T-helper 22 cell (primary cell): ENCODE data around the gene MMP2.

Source experiments
- DNase-seq: peaks from one replicate; pipeline ENCODE4 v3.0.0-alpha.2; 2020; ENCODE audit warnings: low read depth

The MMP2 gene

DNA sequence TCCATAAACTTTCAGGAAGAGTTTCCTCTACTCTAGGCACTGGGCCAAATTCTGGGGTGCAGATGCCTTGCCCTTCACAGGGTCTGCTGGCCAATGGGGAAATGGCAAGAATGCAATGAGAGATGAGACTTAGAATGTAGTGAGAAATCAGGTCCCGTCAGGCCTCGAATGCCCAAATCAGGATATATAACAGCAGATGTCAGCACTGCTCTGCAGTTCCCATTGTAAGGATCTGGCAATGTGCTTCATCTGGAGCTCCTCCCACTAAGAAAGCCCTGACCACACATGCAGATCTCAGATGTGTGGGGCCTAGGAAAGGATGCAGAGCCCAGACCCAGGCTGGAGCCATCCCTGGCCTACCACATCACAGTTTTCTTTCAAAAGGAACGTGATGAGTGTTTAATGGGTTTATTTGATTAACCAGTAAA is 16.0 kb downstream of the MMP2 start:
- DNase-seq: no peak

DNA sequence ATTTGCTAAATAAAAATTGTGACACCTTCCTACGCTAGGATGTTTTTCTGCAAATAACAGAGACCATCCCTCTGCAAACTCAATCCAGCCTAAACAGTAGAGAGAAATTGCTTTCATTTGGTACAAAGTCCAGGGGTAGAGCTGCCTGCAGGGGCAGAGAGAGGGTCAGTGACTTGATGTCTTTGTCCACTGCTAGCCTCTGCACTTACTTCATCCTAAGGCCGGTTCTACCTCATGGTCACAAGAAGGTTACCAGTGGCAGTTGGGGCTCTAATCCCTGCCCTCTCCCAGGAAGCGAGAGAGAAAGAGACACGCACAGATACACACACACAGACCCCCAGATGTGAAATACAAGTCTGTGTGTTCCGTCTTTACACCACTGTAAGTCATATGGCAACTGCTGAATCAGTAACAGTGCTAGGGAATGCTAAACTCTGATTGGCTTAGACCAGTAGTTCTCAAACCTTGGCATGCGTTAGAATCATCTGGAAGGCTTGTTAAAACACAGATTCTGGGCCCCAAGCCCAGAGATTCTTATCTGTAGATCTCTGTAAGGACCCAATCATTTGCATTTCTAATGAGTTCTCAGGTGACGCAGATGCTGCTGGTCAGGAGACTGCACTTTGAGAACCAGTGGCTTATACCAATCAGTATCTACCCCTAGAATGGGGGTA is 16.8 kb downstream of the MMP2 start:
- no peak for DNase-seq

DNA sequence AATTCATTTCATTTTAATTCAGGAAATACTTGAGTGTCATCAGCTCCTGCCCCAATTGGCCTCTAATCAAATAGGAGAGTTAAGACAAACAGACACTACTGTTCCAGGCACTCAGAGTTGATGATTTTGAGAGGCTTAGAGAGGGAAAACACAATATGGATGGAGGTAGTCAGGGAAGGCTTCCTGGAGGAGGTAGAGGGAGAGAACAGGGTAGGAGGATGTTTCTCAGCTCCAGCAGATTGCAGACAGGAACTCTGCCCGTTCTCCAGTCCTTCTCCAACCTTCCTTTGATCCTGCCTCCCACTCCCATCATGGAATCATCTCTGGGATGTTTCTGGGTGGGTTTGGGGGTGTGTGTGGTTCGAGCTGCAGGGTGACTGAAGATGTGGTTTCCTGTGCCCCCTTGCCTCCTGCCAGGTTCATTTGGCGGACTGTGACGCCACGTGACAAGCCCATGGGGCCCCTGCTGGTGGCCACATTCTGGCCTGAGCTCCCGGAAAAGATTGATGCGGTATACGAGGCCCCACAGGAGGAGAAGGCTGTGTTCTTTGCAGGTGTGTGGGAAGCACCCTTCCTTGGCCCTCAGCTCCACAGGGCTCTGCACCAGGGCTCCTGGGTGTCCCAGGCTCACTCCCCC is 17.6 kb downstream of the MMP2 start:
- DNase-seq: no peak

DNA sequence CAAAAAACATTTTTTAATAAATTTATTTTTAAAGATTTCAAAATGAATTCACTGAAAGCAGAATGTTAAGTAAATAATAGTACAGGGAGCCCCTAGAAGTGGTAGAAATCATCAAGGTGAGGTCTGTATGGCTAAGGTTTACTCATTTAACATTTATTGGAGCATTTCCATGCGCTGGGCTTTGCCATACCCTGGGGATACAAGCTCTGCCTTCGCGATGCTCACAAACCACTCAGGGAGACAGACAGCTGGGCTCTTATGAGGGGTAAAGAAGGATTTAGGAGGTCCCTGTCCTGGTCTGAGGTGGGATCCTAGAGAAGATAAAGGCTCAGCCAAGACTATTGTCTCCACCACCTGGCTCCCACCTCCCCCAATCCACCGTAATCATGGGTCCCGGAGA is 18.6 kb downstream of the MMP2 start:
- no peak for DNase-seq

DNA sequence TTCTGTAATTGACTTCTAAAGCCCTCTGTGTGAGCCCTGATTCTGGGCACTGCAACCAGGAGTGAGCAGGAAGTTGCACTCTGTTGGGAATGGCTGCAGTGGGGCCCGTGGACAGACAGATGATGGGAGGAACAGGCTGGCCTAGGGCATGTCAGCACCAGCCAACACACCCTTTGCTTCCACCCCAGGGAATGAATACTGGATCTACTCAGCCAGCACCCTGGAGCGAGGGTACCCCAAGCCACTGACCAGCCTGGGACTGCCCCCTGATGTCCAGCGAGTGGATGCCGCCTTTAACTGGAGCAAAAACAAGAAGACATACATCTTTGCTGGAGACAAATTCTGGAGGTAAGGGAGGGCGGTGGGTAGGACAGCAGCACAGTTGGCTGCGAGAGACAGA is 19.1 kb downstream of the MMP2 start:
- no peak for DNase-seq

DNA sequence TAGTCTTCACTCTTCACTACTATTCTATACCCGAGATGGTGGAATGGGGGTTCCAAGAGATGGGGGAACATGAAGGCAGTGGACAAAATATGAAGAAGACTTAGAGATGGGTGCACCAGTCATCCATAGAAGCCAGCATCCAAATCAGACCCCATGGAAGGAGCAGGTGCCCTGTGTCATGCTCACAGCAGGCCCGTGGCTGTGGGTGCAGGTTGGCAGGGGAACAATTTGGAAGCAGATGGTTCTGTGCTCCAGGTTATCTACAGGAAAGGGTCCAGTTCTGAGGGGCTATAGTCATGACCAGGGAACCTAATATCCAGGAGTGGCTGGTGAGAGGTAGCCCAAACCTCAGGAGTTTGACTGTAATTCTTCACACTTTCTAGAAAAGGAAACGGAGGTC is 20.3 kb downstream of the MMP2 start:
- DNase-seq: no peak

DNA sequence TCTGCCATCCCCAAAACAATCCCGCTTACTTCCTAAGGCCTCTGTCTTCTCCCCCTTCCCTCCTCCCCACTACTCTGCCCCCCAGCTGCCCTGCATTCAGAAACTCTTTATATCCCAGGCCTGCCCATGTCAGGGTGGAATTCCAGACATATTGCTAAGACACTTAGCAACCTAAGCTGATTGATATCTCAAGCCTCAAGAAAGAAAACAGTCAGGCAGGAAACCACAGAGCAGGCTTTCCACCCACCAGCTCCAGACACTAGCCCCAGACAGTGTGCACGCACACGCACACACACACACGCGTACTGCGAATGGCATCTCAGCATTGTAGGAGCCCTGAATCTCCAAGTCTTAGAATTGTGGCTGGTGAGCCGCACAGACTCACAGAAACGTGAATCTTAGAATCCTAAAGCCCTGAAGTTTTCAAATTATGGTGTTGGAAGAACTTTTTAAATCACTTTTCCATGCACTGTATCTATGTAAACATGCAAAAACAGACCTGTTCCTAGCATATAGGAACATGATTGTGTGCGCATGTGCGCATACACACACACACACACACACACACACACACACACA is 21.0 kb downstream of the MMP2 start:
- DNase-seq: no peak

DNA sequence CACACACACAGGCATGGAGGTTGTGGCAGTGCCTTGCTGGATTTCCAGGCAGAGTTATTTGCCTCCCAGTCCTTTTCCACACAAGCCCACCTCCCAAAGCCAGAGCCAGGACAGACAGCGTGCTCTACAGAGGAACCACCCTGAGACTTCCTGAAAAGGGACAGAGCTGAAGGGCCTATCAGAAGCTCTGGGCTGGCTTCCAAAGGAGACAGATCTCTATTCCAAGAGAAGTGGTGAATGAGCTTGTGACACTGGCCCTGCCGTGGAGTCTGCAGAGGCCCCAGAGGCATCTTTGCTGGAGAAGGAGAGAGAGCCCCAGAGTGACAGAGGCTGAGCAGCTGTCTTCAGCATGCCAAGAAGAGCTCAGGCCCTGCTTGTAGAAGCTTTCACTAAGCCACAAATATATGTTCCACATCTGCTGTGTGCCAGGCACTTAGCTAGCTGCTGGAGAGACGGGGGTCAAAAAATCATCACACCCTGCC is 21.6 kb downstream of the MMP2 start:
- DNase-seq: no peak

DNA sequence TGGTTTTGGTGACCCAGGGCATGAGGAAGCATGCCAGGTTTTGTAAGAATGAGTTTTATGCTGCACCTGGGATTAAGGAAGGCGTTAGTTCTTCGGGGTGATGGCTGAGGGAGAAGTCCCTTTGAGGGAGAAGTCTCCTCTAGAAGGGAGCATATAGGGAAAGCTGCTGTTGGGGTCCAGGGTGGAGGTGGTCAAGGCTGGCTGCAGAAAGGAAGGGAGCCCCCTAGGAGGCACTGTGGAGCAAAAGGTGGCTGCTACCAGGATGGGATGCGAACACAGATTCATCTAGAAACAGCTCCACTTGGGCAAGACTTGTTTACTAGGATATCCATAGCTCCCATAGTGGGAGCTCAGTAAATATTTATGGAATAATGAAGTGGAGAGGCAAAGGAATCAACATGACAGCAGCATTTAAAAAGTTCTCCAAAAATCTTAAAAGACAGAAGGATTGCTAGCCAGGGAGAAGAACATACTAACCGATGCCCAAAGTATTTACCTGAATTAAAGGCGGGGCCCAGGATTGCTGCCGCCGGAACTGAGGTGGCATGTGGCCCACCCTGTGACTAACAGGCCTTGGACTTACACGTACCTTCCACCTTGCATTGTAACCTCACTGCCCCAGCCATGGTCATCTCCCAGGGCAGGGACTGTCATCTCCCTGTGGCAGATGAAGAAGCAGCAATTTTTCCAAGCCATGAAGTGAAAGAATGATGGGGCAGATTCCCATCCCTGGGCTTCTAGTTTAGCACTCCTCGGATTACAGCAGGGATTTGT is 22.7 kb downstream of the MMP2 start:
- DNase-seq: no peak

DNA sequence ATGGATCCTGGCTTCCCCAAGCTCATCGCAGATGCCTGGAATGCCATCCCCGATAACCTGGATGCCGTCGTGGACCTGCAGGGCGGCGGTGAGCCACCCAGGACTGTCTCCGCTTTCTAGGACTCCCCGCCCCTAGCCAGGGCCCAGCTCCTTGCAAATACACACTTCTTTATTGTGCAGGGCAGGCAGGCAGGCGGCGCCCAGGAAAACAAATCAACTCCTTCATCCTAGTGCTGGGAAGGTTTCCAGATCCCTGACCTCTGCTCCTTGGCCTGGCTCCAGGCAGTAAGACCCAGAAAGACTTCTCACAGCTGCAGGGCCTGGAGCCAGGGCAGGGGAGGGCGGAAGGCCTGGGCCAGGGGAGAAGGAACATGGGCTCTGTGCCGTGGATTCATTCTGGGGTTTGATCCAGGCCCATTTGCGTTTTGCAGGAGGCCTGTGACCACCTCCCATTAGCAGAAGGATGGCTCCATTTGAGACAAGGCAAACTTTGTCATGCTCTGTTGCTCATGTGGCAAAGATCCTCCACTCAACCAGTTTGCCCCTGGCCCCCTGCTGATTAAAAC is 23.9 kb downstream of the MMP2 start:
- no peak for DNase-seq

DNA sequence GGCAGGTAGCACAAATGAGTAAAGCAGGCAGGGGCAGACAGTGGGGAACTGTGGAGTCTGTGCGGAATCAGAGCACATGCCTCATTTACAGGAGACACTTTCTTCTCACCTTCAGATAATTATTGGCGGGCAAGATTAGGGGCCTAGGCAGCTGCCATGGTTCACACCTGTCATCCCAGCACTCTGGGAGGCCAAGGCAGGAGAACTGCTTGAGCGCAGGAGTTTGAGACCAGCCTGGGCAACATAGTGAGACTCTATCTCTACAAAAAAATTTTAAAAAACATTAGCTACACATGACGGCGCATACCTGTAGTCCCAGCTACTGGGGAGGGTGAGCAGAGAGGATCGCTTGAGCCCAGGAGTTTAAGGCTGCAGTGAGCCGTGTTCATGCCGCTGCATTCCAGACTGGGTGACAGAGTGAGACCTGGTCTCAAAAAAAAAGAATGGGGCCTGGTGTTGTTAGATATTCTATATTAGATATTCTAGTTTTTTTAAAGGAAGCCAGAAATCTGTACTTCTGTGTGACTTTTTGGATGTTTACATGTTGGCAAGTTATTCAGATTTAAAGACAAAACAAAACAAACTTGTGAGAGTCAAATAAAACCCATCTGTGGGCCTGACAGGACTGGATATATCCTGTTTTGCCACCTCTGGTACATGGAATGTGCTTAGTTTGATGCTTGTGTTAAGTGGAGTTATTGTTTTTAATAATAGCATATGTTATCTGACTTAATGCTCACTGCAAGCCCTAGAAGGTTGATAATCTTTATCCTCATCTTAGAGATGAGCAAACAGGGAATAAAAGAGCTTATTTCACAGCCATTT is 24.9 kb downstream of the MMP2 start:
- no peak for DNase-seq

DNA sequence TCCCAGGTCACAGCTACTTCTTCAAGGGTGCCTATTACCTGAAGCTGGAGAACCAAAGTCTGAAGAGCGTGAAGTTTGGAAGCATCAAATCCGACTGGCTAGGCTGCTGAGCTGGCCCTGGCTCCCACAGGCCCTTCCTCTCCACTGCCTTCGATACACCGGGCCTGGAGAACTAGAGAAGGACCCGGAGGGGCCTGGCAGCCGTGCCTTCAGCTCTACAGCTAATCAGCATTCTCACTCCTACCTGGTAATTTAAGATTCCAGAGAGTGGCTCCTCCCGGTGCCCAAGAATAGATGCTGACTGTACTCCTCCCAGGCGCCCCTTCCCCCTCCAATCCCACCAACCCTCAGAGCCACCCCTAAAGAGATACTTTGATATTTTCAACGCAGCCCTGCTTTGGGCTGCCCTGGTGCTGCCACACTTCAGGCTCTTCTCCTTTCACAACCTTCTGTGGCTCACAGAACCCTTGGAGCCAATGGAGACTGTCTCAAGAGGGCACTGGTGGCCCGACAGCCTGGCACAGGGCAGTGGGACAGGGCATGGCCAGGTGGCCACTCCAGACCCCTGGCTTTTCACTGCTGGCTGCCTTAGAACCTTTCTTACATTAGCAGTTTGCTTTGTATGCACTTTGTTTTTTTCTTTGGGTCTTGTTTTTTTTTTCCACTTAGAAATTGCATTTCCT is 26.5 kb downstream of the MMP2 start:
- DNase-seq: no peak

DNA sequence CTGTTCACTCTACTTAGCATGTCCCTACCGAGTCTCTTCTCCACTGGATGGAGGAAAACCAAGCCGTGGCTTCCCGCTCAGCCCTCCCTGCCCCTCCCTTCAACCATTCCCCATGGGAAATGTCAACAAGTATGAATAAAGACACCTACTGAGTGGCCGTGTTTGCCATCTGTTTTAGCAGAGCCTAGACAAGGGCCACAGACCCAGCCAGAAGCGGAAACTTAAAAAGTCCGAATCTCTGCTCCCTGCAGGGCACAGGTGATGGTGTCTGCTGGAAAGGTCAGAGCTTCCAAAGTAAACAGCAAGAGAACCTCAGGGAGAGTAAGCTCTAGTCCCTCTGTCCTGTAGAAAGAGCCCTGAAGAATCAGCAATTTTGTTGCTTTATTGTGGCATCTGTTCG is 27.1 kb downstream of the MMP2 start:
- DNase-seq: no peak

DNA sequence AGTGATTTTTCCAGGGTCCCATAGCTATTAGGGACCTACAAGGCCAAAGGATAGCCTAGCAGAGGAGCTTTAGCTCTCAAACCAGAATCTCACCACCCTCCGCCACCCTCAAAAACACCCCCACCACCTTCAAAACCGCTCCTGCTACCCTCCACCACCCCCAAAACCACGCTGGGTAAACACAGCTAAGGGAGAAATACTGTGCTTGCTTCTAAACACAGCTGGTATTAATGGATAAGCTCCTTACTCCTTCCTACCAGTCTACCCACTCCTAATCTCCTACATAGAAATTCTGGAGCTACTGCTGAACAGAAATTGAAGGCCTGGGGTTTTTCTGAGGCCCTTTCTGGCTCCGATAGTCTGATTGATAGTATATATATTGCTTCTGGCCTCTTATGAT is 27.7 kb downstream of the MMP2 start:
- DNase-seq: no peak

DNA sequence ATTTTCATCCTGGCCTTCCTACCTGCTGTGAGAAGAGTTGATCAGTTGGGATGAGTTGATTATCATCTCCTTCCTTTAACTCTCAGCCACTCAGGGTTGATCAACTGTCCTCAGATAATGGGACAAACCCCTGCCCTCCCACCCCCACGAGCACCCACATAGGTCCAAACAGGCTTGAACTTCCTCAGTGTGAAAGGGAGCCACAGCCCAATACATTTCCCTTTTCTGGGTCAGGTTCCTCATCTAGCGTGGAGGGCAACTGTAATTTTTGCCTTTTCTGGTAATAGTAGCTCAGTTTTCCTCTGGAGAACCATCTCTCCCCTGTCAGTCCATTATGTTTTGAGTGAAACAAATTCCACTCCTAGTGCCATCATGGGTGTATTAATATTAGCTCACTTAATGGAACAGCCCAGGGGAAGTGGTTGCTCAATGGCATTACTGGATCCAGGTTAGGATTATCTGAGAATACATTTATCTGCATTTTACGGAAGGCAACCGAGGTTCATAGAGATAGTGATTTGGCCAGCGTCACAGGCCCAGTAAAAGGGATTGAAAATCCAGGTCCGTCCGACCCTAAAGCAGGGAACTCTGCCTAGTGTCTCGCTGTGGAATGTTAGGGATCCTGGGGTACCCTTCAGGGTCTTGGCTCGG is 29.4 kb downstream of the MMP2 start:
- DNase-seq: no peak

DNA sequence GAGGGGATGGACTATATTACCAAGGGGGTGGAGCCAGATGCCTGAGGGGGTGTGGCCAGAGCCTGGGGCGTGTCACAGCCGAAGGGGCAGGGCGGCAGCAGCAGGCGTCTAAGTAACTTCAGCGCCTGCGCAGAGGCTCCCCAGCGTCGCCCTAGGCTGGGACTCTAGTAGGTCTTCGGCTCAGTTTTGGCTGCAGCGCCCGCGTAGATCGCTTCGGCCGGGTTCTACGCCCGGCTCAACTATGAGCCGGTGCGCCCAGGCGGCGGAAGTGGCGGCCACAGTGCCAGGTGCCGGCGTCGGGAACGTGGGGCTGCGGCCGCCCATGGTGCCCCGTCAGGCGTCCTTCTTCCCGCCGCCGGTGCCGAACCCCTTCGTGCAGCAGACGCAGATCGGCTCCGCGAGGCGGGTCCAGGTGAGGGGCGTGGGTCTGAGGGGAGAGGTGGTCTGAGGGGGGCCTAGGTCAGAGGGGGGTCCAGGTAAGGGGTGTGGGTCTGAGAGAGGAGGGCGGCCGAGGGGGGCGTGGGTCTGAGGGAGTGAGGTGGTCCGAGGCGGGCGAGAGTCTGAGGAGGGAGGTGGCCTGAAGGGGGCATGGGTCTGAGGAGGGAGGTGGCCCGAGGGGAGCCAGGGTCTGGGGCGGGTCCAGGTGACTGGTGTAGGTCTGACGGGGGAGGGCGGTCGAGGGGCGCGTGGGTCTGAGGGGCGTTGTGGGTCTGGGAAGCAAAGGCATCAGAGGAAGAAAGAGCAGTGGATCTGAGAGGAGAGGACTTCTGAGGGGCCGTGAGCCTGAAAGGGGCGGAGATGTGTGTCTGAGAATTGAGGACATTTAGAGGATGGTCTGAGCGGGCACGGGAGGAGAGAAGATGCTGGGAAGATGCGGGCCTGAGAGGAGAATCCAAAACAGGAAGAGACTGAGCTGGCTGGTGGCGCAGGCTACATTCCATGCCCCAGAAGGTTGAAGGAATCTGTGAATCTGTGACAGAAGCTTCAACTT is 30.2 kb downstream of the MMP2 start, which contains the start of gene LPCAT2:
TSS of gene LPCAT2 (plus strand) at position 132 of the 991 bp plus-strand sequence. CDS start at position 242, 110 bp downstream.
- no peak for DNase-seq

DNA sequence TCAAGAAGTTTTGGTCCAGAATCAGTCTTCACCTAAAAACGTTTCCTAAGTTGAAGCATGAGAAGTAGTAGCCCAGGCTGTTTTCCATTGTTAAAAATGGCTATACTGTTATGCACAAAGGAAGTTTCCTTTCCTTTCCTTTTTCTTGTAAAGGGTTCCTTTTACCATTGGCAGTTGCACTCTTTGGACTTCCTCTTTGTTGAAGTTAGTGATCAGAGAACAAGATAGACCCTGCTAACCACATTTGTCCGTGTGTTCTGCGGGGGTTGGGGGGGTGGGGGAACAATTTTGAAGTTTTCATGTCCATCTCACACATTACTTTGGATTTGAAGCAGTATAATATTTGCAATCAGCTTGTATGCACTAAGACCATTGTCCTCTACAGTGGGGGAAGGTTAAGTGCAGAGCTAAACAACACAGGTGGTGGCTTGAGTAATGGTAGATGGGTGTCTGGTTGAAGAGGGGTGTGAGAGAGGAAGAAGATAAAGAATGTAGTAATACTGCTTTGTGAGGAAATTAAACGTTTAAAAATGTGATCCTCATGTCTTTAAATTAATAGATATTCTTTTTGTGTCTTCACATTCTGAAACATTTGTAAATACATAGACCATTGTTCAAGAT is 31.3 kb downstream of the MMP2 start:
- no peak for DNase-seq

DNA sequence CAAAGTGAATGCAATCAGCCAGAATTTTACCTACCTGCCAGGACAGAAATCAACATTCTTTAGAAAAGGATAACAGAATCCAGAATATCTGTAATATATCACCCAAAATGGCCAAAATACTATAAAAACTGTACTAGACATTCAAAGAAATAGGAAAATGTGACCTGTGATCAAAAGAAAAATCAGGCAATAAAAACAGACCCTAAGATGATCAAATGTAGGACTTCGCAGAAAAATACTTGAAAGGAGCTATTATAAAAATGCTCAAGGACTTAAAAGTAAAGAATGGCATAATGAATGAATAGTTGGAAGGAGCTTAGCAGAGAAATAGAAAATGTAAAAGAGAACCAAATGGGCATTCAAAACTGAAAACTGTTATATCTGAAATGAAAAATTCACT is 33.9 kb downstream of the MMP2 start:
- DNase-seq: no peak

DNA sequence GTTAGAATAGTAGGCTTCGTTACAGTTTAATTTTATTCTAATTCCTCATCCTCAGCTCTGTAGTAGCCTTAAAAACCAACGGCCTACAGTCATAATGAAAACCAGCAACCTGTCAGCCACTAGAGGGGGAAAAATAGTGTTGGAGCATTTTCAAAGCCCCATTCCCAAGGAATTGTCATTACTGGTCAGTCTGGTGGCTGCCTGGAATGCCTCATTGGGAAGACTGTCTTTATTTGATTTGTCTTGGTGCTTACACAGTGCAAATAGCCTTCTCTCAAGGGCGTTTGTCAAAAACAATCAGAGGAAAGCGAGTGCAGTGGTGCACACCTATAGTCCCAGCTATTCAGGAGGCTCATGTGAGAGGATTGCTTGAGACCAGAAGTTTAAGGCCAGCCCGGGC is 34.6 kb downstream of the MMP2 start:
- DNase-seq: no peak
